Left forelimb (tissue), 1 donor: ENCODE results near the gene A2ML1.
"Not testable (repeated sequence)": the region's sequence is repeated elsewhere in the genome, so short reads cannot be mapped to it uniquely, and the experiment has no call there.

Source experiments
- DNase-seq: peaks from one replicate; pipeline ENCODE4 v3.0.0-alpha.2; 2018; ENCODE audit warnings: low spot score

A2ML1 gene

DNA sequence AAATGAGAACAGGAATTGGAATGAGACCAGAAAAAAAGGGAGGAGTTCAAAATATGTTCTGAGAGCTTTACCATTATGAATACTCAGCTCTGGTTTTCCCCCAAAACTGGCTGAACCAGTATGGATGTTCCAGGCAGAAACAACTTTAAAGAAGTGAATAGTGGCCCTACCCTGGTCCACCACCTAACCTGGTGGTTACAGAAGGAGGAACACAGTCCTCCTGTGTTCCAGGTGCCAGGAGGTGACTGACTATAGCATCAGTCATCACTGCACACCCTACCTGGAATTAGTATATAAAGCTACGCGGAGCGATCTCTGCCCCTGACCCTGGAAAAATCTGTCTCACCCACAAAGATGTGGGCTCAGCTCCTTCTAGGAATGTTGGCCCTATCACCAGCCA is at the start of gene A2ML1:
Gene A2ML1 (plus strand): TSS at position 324 of the 400 bp plus-strand sequence. CDS start 31 bp downstream, at position 355.
- DNase-seq, result no peak

- no peak for DNase-seq
These were observed 49.0 kb upstream of the A2ML1 start for GRCh38 chr12:8773461-8773860.

DNA sequence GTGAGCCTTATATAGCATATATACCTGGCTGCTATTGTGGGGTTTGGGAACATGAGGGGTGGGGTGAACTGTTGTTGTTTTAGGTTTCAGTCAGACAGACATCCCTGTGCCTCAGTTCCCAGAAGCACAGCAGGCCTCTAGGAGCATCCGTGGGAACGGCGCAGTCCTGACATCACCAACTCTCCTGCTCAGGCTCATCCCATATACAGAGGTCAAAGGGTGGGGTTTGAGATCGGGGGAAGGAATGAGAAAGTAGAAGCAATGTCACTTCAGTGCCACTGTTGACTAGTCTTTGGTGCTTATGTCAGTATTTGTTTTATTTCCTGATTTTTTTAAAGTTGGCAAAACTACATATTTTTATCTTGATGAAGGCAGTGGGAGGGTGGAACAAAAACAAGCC is 43.1 kb upstream of the A2ML1 start:
- DNase-seq, result no peak

- no peak for DNase-seq
These were observed 42.6 kb upstream of the A2ML1 start for GRCh38 chr12:8779862-8780261.

- no peak for DNase-seq
These were observed 42.0 kb upstream of the A2ML1 start for GRCh38 chr12:8780389-8780788.

DNA sequence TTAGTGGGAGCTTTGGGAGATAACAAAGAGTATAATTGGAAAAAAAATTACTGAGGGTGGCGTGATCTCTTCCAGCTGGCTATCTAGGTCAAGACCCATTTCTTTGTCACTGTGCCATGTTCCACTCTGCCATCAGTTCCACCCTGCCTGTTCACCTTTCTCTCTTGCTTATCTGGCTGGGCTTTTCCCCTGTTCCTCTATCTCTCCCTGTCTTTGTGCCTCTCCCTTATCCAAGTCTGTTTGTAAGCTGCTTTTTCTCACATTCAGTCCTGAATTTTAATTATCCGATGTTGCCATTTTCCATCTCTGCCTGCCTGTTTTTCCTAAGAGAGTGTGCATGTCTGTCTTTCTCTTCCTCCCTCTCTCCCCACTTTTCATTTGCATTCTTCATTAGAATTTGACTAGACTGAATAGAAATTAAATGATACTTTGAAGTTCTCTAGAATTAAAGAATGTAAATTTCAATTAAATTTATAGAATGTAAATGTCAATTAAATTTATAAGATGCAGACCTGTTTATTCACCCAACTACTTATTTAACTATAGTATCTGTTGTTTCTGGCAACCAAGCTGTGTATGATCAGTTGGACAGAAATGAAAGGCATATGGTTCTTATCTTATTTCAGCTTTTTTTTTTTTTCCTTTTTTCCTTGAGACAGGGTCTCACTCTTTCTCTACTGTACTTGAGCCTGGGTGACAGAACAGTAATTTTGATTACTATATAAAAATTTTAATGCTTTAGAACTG is 40.9 kb upstream of the A2ML1 start:
- DNase-seq, result no peak

DNA sequence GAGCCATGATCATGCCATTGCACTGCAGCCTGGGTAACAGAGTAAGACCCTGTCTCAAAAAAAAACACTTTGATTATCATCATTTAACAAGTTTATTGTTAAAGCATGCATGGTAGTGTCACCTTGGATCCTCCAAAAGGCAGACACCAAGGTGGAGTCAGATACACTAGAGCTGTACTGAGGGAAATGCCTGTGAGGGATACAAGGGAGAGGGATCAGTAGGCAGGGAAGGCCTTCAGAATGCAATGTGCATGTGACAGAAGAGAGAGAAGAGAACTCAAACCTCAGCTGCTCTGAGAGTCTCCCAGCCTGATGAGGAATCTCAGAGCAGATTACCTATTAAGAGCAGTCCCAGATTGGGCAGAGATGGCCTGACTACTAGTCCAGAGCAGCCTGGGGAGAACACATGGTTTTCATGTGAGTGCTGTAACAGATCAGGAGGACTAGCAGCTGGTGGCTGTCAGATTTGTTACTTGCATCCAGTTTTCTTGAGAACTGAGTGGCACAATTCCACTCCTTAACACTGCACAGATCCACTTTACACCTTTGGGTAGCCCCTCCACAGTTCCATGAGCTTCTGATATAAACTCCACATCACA is 38.0 kb upstream of the A2ML1 start:
- DNase-seq, result no peak

DNA sequence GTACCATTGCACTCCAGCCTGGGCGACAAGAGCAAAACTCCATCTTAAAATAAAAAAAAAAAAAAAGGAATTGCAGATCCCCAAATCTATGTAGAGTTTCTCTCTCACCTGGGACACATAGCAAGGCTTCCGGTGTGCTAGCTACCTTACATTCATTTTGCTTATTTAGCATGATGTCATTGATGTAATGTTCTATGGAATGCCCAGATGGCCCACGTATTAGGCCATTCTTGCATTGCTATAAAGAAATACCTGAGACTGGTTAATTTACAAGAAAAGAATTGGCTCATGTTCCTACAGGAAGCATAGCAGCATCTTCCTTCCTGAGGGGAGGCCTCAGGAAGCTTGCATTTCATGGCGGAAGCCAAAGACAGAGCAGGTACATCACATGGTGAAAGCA is 36.9 kb upstream of the A2ML1 start:
- no peak for DNase-seq

GRCh38 chr12:8787206-8787605 is 35.2 kb upstream of the A2ML1 start:
- DNase-seq, result not testable (repeated sequence)

GRCh38 chr12:8788706-8789105 is 33.7 kb upstream of the A2ML1 start:
- DNase-seq, result not testable (repeated sequence)

GRCh38 chr12:8789341-8790013 is 32.9 kb upstream of the A2ML1 start:
- DNase-seq, result not testable (repeated sequence)

GRCh38 chr12:8793226-8793625 is 29.2 kb upstream of the A2ML1 start:
- not testable (repeated sequence) for DNase-seq

DNA sequence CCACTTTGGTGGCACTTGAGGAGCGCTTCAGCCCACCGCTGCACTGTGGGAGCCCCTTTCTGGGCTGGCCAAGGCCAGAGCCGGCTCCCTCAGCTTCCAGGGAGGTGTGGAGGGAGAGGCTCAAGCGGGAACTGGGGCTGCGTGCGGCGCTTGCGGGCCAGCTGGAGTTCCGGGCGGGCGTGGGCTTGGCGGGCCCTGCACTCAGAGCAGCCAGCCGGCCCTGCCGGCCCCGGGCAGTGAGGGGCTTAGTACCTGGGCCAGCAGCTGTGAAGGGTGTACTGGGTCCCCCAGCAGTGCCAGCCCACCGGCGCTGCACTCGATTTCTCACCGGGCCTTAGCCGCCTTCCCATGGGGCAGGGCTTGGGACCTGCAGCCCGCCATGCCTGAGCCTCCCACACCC is 27.8 kb upstream of the A2ML1 start:
- DNase-seq, result not testable (repeated sequence)

GRCh38 chr12:8796831-8797626 is 25.4 kb upstream of the A2ML1 start:
- no peak for DNase-seq

- not testable (repeated sequence) for DNase-seq
These were observed 21.2 kb upstream of the A2ML1 start for GRCh38 chr12:8801213-8801612.

DNA sequence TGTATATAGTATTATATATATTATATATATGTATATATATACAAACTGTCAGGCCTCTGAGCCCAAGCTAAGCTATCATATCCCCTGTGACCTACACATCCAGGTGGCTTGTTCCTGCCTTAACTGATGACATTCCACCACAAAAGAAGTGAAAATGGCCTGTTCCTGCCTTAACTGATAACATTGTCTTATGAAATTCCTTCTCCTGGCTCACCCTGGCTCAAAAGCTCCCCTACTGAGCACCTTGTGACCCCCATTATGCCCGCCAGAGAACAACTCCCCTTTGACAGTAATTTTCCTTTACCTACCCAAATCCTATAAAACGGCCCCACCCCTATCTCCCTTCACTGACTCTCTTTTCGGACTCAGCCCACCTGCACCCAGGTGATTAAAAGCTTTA is 17.6 kb upstream of the A2ML1 start:
- DNase-seq, result not testable (repeated sequence)

DNA sequence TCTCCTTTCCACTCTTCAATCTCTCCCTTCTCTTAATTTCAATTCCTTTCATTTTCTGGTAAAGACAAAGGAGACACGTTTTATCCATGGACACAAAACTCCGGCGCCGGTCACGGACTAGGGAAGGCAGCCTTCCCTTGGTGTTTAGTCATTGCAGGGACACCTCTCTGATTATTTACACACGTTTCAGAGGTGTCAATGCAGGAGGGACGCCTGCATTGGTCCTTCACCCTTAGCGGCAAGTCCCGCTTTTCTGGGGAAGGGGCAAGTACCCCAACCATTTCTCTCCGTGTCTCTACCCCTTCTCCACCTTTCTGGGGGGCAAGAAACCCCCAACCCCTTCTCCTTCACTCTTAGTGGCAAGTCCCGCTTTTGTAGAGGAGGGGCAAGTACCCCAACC is 16.9 kb upstream of the A2ML1 start:
- DNase-seq, result not testable (repeated sequence)

DNA sequence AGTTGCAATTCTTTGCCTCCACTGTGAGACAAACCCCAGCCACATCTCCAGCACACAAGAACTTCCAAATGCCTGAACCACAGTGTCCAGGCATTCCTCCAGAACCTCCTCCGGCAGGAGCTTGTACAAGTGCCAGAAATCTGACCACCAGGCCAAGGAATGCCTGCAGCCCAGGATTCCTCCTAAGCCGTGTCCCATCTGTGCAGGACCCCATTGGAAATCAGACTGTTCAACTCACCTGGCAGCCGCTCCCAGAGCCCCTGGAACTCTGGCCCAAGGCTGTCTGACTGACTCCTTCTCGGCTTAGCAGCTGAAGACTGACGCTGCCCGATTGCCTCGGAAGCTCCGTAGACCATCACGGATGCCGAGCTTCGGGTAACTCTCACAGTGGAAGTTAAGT is 15.3 kb upstream of the A2ML1 start:
- DNase-seq, result not testable (repeated sequence)

DNA sequence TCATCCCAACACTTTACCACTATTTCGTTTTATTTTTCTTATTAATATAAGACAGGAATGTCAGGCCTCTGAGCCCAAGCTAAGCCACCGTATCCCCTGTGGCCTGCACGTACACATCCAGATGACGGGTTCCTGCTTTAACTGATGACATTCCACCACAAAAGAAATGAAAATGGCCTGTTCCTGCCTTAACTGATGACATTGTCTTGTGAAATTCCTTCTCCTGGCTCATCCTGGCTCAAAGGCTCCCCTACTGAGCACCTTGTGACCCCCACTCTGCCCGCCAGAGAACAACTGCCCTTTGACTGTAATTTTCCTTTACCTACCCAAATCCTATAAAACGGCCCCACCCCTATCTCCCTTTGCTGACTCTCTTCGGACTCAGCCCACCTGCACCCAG is 12.3 kb upstream of the A2ML1 start:
- DNase-seq, result not testable (repeated sequence)

GRCh38 chr12:8813572-8814357 is 8.7 kb upstream of the A2ML1 start:
- DNase-seq, result no peak

DNA sequence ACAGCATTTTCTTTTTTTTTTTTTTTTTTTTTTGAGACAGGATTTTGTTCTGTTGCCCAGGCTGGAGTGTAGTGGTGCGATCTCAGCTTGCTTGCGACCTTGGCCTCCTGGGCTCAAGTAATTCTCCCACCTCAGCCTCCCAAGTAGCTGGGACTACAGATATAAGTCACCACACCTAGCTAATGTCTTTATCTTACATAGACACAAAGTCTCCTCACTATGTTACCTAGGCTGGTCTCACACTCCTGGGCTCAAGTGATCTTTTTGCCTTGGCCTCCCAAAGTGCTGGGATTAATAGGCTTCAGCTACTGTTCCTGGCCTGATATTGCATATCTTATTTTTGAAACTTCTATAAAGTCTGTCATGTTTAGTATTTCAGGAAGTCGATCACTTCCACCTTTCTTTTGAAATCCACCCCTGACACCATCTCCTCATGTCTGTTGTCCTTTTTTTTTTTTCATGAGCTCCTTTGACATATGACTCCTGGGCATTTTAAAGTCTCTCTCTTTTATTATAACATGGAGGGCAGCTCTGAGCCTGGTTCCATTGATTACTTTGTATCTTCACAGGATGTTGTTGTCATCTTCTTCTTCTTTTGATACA is 5.9 kb upstream of the A2ML1 start:
- DNase-seq, result no peak
